Measurements from ENCODE around the gene RBBP5. TPM values are rescaled to one million over a fixed set of nuclear protein-coding genes. Genes with fewer than 3 reads are reported as not detected.

The RBBP5 gene
- total RNA-seq, 1 donor from 2014 or later = 16.6 TPM

GRCh38 chr1:205108464-205108863 lies 13.3 kb downstream of the RBBP5 start:
- no peak for ATAC-seq
- Histone ChIP-seq H3K9me3 (no peaks in the 10 kb centered on the region), H3K4me1 (no peaks in the 10 kb centered on the region), H3K27me3 (no peaks in the 10 kb centered on the region), H3K4me3 (no peak overlapping the region), H3K27ac (no peak overlapping the region), H3K36me3 (peaks cover 92% of the 10 kb centered on the region)
- TF ChIP-seq CTCF (IDR thresholded peaks at IDR 0.05) = no peak
- intact Hi-C loops (cut with DNase I) = no loop called here
- no peak for DNase-seq

GRCh38 chr1:205107327-205107726 lies 14.5 kb downstream of the RBBP5 start:
- H3K27ac ChIP-seq = no peak overlapping the region
- H3K9me3 ChIP-seq = no peaks in the 10 kb centered on the region
- no peaks in the 10 kb centered on the region for H3K4me1 ChIP-seq
- DNase-seq (no peak), ATAC-seq (no peak)
- no peak for TF ChIP-seq CTCF (IDR thresholded peaks at IDR 0.05)
- no peaks in the 10 kb centered on the region for H3K27me3 ChIP-seq
- H3K4me3 ChIP-seq = no peak overlapping the region
- intact Hi-C loops (cut with DNase I) = no loop called here
- H3K36me3 ChIP-seq = peaks cover 92% of the 10 kb centered on the region

GRCh38 chr1:205102404-205102803 lies 19.4 kb downstream of the RBBP5 start:
- ATAC-seq = no peak
- Histone ChIP-seq H3K27ac (no peak overlapping the region), H3K4me1 (no peaks in the 10 kb centered on the region), H3K27me3 (no peaks in the 10 kb centered on the region), H3K9me3 (no peaks in the 10 kb centered on the region), H3K36me3 (peaks cover 94% of the 10 kb centered on the region), H3K4me3 (no peak overlapping the region)
- no peak for TF ChIP-seq CTCF (IDR thresholded peaks at IDR 0.05)
- no peak for DNase-seq
- intact Hi-C loops (cut with DNase I) = no loop called here

- TF ChIP-seq CTCF (IDR thresholded peaks at IDR 0.05) = no peak
- no peak overlapping the region for H3K4me3 ChIP-seq
- no peaks in the 10 kb centered on the region for H3K4me1 ChIP-seq
- DNase-seq = no peak
- H3K27me3 ChIP-seq = no peaks in the 10 kb centered on the region
- no peak for ATAC-seq
- peaks cover 96% of the 10 kb centered on the region for H3K36me3 ChIP-seq
- no peak overlapping the region for H3K27ac ChIP-seq
- no peaks in the 10 kb centered on the region for H3K9me3 ChIP-seq
- intact Hi-C loops (cut with DNase I) = no loop called here
Observed at GRCh38 chr1:205098242-205098641, 23.5 kb downstream of the RBBP5 start.

- ATAC-seq (no peak), DNase-seq (no peak)
- Histone ChIP-seq H3K4me3 (no peak overlapping the region), H3K4me1 (no peaks in the 10 kb centered on the region), H3K27me3 (no peaks in the 10 kb centered on the region), H3K9me3 (no peaks in the 10 kb centered on the region), H3K36me3 (peaks cover 95% of the 10 kb centered on the region), H3K27ac (no peak overlapping the region)
- intact Hi-C loops (cut with DNase I) = no loop called here
- no peak for TF ChIP-seq CTCF (IDR thresholded peaks at IDR 0.05)
Observed at GRCh38 chr1:205095422-205095821, 26.4 kb downstream of the RBBP5 start.

- no peak for ATAC-seq
- no peak overlapping the region for H3K4me3 ChIP-seq
- intact Hi-C loops (cut with DNase I) = no loop called here
- no peaks in the 10 kb centered on the region for H3K27me3 ChIP-seq
- no peaks in the 10 kb centered on the region for H3K9me3 ChIP-seq
- H3K27ac ChIP-seq = no peak overlapping the region
- no peak for TF ChIP-seq CTCF (IDR thresholded peaks at IDR 0.05)
- no peak for DNase-seq
- H3K36me3 ChIP-seq = peaks cover 94% of the 10 kb centered on the region
- H3K4me1 ChIP-seq = no peaks in the 10 kb centered on the region
Observed at GRCh38 chr1:205091043-205091740, 30.6 kb downstream of the RBBP5 start.

Data from upper lobe of right lung (tissue), 1 donor.